Measurements from ENCODE around the gene PKM.
"Not testable (repeated sequence)": the region's sequence is repeated elsewhere in the genome, so short reads cannot be mapped to it uniquely, and the experiment has no call there.

DNA sequence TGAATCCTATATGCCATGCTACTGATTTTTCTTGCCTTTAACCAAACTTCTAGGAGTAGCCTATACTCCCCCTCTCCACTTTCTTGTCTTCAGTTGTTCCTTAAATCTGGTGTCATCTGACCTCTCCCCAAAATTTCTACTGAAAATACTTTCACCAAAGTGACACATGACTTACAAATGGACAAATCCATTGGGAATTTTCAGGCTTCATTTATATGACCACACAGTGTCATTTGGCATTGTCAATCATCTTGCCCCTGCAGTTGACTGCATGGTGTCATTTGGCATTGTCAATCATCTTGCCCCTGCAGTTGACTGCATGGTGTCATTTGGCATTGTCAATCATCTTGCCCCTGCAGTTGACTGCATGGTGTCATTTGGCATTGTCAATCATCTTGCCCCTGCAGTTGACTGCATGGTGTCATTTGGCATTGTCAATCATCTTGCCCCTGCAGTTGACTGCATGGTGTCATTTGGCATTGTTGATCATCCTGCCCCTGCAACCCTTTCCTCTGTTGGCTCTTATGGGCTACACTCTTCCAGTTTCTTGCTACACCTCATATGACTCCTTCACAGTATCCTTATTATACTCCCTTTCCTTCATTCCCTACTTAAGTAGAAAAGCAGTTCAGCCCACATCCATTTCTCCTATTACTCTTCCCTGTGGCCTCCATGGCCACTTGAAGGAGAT is 44.8 kb upstream of the PKM start:
- TF ChIP-seq CTCF (IDR thresholded peaks at IDR 0.05); ZFX (IDR thresholded peaks at IDR 0.05; ENCODE audit: borderline replicate concordance): not testable (repeated sequence)

Data from 22Rv1 (cell line).